G401 (cell line): Measurements from ENCODE around the gene MAGI1. TPM values are rescaled to one million over a fixed set of nuclear protein-coding genes. Genes with fewer than 3 reads are reported as not detected.
"Not testable (repeated sequence)": the region's sequence is repeated elsewhere in the genome, so short reads cannot be mapped to it uniquely, and the experiment has no call there.

ENCODE experiments used
- DNase-seq: peaks from one replicate; pipeline ENCODE4 v3.0.0-alpha.2; 2015; ENCODE audit warnings: low spot score
- in situ Hi-C: cut with HindIII; loops from 2 replicates; pipeline ENCODE4 v1.10.0; 2016; ENCODE audit warnings: low sequenced_read_pairs, mixed read lengths
- total RNA-seq: library from RNA; depleted of rRNA; stranded (reverse); fragments of >200 nt; shearing (Covaris generic); gene quantifications from 2 replicates; pipeline ENCODE4 v1.2.3, GENCODE V29; 2014

The MAGI1 gene
- total RNA-seq, 1 experiment from 2014 or later: 7.7 TPM

DNA sequence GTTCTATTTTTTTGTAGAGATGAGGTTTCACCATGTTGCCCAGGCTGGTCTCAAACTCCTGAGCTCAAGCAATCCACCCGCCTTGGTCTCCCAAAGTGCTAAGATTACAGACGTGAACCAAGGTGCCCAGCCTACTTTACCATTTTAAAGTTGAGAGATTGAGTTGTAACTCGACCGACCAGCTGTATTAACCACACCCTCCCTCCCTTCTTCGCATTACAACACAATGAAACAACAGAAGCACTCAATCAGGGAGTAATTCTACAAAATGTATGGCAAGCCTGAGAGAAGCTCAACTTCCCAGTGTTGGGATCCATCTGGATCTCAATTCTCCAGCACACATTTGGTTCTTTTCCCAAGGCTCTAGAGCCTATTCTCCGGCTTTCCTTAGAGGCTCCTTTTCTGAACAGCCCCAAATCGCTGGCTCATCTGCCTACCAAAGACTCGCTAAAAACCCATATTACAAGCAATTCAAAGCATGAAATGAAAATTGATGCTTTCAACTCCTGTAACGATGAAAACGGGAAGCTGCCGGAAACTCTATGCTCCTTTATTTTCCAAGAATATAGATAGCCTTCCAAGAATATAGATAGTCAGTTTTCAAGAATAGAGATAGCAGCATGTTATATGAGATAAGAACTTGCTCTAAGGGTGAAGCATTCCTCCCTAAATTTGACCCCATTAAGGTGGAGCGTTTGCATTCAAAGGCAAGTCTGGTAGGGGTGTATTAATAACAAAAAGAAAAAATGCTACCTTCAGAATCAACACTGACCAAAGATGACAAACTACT is 450.9 kb downstream of the MAGI1 start:
- in situ Hi-C loops: no loop called here
- DNase-seq: no peak

DNA sequence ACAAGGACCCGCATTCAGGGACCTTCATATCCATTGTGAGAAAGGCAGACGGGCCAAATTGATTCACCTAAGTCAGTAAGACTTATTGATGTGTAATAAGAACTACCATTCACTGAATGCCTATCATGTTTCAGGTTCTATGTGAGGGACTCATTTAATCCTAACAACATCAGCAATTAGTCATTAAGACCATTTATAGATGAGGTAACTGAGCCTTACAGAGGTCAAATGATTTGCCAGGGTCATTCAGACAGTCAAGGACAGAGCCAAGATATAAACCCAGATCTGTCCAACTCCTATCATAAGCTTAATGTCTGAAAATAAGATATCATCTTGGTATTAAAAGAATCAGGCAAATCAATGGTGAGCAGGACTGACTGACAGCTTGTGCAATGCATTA is 453.8 kb downstream of the MAGI1 start:
- no peak for DNase-seq
- in situ Hi-C loops: no loop called here

DNA sequence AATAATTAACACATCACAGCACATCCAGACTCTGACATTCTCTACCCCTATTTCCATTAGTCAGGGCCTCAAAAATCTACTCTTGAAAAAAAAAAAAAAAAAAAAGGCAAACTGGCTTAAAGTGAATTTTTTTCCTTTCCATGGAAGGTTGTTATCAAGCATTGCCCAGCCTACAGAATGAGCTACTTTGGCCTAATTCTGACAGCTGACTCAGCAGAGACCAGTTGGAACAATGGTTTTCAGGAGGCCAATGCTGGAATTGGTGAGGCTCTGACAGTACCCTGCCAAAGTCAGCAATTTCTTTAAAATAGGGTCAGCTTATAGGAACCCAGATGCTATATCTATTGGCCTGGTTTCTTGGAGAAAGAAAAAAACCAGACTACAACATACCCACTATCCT is 454.7 kb downstream of the MAGI1 start:
- in situ Hi-C loops: no loop called here
- DNase-seq: no peak

DNA sequence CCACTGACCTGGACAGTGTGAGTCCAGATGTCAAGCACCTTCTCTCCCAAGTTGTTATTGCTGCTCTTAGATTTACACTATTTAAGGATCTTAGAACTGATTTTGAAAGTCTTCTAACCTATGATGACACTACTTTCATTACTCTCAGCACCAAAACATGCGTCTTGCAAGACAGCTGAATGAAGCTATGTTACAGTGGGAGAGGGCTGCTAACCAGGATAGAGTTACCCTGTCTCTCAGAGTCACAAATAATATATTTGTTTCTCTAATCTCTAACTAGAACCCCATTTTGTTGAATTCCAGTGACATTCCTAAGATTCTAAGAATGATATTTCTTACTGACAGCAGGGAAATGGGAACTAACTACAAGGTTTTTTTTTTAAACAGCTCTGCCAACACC is 455.5 kb downstream of the MAGI1 start:
- DNase-seq: no peak

DNA sequence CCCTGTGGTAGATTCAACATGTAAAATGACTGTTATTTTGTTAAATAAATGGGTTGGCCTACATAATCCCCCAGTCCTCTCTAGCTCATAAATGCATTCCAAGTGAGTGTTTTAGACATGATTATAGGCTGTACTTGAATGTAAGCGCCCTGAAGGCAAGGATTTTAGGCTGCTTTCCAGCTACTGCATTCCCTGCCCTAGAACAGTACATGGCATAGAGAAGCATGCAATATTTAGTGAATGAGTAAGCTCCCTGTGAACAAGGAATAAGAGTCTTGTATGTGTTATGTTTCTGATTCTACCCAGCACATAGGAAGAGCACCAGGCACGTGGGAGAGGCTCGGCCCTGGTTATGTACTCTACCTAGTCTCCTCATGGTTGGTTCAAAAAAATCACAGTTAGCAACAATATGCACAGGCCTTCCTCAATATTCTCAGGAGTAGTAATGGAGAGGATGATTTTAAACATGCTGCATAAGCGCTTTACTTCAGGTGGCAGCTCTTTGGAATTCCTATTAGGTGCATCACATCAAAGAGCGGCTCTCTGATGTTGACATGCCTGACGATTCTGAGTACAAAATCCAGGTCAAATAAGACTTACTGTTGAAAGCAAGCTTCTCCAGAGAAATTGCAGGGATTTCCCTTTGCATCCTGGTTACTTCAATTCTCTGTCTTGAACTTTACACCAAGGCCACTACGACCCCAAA is 456.6 kb downstream of the MAGI1 start:
- no peak for DNase-seq
- in situ Hi-C loops: no loop called here

More for the DNA sequence above, 455.5 kb downstream of the MAGI1 start:
- in situ Hi-C loops: no loop called here

DNA sequence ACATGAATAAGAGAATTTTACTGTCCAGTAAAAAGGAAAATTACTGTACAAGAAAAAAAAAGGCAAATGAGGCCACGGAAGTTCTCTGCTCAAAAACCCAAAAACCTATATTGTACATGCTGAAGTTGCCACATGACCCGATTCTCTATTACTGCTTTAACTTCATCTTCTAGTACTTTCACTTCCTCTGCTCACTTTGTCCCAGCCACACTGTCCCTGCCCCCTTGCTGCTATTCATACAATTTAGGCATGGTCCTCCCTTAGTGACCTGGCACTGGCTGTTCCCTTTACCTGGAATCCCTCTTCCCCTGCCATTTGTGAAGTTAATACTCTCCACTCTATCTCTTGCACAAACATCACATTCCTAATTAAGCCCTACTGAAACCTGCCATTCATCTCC is 457.4 kb downstream of the MAGI1 start:
- no peak for DNase-seq
- in situ Hi-C loops: no loop called here

DNA sequence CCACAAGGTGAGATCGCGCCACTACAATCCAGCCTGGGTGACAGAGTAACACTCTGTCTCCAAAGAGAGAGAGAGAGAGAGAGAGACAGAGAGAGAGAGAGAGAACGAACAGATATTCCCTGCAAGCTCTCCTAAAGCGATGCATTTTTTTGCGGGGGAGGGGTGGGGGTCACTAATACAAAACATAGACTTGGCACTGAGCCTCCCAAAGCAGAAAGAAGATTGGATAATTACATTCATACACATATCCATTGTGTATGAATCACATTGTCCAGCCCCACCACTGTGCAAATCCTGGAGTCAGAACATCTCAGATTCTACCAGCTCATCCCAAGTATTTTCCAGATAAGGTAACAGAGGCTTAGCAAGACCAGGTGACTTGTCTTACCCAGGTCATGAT is 459.9 kb downstream of the MAGI1 start:
- in situ Hi-C loops: no loop called here
- DNase-seq: no peak

DNA sequence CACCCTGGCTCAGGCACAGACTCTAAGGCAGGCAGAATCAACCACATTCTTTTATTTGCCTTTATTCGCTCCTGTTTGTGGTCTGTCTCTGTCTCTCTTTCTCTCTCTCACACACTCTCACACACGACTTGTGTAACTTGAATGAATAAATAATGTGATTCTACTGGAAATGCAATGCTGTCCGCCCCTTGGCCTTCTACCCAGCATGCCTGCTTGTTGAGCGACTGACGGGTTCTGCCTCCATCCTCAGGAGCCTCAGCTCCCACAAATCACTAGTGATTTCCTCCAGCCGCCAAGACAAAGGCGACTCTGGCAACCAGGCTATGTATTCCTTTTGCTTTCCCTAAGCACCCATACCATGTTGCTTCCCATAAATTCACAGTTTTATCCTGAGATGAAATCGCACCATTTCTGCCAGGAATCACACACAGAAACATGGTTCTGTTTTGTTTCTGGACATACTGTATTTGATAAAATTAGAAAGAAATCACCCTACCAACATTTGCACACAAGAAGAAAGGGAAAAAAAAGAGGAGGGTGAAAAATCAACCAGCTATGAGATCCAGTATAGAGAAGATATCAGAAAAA is 460.8 kb downstream of the MAGI1 start:
- no peak for DNase-seq
- in situ Hi-C loops: no loop called here

DNA sequence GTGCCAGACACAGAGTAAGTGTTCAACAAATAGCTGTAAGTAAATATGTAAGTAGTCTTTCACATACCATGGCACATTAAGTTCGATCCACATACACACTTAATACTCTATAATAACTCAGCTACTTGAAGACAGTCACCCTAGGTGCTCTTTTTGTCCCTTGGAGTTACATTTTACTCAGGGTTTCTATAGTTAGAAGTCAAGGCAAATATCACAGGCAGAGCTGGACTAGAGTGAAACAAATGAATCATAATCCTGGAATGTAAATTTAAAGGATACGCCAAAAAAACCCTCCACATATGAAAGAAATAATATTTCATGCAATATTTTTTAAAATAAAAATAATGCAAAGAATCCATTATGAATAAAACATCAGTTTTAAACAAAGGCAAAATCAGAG is 461.8 kb downstream of the MAGI1 start:
- in situ Hi-C loops: no loop called here
- no peak for DNase-seq

DNA sequence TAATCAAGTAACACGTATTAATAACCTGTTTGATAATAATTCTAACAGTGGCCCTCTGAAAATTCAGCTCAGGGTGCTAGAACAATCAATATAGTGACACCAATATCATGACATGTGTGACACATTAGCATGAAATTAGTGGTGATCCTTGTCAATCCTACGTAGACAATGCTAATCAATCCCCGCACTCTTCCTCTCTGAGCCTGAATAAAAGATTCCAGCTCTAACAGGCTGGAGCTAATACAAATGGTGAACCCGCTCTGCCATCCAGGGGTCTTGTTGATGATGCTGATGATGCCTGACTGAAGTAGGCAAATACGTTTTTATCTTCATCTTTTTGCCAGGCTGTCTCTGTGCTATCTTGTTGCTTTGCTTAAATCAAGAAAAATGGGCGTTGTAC is 462.5 kb downstream of the MAGI1 start:
- in situ Hi-C loops: no loop called here

DNA sequence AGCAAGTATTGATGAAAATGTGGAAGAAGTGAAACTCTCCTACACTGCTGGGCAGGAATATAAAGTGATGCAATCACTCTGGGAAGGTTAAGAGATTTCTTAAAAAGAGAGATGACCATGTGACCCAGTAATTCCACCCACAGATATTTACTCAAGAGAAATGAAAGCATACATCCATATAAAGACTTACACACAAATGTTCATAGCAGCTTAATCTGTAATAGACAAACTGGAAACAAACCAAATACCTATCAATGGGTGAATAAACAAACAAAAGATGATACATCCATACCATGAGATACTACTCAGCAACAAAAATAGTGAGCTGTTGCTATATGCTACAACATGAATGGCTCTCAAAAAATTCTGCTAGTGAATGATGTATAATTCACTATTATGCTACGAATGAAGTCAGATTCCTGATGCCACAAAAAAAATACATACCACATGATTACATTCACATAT is 463.3 kb downstream of the MAGI1 start:
- DNase-seq: no peak
- in situ Hi-C loops: no loop called here

More for the DNA sequence above, 462.5 kb downstream of the MAGI1 start:
- DNase-seq: no peak

DNA sequence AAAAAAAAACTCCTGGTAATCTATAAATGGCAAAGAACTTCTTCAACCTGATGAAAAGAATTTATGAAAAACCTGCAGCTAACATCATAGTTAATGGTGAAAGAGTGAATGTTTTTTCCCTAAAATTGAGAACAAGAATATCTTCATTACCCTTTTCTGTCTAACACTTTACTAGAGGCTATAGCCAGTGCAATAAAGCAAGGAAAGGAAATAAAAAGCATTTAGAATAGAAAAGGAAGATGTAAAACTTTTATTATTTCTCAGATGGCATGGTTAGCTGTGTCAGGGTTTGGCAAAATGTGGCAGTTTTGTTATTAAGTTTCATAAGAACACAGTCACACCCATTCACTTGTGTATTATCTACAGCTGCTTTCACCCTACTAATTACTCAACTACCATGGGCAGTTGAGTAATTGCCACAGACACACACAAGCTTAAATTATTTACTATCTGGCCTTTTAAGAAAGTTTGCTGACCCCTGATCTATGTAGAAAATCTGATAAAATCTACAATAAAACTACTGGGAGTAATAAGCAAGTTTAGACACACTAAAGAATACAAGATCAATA is 465.1 kb downstream of the MAGI1 start:
- in situ Hi-C loops: no loop called here
- DNase-seq: no peak

DNA sequence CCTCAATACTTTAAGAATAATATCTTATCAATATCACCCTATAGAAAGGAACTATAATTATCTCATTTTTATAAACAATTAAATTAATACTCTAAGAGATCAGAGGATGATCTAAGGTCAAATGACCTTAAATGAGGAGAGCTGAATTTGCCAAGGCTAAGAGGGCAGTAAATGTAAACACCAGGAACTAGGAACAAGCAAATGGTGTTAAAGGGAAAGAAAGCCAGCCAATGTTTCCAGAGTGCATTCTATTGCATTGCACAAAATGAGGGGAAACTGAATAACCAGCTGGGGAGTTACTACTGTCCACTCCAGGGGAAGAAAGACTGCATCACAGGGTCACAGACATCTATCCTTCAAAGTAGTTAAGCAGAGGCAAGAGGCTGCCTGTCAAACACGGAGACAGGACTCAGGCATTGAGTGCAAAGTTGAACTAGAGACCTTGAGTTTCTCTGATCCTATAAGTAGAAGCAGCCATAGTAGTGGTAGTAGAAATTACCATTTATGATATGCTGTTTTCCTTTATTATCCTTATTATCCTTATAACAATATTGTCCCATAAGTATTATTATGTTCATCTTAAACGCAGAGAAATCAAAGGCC is 466.4 kb downstream of the MAGI1 start:
- in situ Hi-C loops: no loop called here
- no peak for DNase-seq

DNA sequence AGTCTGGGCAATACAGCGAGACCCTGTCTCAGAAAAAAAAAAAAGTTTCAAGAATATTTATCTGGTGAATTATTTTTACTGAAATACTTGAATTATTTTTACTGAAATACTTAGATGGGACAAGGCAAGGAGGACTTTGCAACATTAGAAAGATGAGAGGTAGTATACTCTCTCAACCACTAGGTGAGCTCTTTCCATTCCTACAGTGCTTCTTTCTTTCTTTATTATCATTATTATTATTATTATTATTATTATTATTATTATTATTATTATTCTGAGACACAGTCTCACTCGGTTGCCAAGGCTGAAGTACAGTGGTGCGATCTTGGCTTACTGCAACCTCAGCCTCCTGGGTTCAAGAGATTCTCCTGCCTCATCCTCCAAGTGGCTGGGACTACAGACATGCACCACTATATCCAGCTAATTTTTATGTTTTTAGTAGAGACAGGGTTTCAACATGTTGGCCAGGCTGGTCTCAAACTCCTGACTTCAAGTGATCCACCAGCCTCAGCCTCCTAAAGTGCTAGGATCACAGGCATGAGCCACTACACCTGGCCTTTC is 468.8 kb downstream of the MAGI1 start:
- in situ Hi-C loops: no loop called here
- no peak for DNase-seq

DNA sequence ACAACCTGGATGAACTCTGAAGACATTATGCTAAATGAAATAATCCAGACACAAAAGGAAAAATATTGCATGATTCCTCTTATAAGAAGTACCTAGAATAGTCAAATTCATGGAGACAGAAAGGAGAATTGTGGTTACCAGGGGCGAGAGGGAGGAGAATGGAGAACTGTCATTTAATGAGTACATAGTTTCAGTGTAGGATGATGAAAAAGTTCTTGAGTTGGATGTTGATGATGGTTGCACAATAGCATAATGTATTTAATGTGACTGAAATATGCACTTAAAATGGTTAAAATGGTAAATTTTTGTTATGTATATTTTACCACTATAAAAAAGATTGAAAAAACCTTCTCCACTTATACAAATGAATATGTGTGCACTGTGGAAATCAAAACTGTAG is 469.6 kb downstream of the MAGI1 start:
- in situ Hi-C loops: no loop called here
- no peak for DNase-seq

DNA sequence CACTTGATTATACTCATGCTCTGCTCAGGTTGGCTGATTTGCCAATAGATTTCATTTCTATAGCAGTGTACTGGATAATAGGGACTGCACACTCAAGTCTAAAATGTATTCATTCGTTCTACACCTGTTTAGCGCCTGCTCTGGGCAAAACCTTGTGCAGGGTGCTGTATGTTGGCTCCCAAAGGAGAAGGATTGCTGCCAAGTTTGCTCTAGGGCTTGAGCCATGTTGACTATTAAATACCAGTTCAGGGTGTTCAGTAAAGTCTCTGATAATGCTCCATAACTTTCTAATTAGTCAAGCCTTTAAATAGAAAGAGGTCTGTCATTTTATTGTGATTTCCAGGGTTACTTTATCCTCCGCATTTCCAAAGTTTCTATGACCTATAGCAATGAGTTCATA is 470.2 kb downstream of the MAGI1 start:
- DNase-seq: no peak
- in situ Hi-C loops: no loop called here

DNA sequence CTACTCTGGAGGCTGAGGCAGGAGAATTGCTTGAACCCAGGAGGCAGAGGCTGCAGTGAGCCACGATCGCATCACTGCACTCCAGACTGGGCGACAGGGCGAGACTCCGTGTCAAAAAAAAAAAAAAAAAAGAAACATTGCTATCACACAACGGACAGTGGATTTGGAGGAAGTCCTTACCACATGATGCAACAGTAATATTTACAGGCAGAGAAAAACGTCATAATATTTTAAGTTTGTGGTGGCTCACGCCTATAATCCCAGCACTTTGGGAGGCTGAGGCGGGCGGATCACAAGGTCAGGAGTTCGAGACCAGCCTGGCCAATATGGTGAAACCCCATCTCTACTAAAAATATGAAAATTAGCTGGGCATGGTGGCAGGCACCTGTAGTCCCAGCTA is 473.0 kb downstream of the MAGI1 start:
- DNase-seq, in situ Hi-C loops: not testable (repeated sequence)

DNA sequence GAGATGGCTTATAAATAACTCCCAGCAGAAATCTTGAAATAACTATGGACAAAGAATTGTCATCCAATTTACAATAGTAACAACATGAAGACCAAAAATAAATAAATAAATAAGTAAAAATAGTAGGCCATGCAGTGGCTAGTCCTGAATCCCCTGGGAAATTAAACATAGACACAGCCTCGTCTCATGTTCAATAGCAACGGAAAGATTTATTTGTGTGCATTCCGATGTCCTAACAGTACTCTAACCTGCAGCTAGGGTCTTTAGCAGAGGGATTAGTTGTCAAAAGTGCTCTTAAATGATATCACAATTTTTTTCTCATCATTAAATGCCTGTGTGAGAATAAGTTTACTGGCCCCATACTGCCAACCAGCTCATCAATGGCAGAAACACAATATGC is 474.2 kb downstream of the MAGI1 start:
- DNase-seq: no peak
- in situ Hi-C loops: no loop called here

DNA sequence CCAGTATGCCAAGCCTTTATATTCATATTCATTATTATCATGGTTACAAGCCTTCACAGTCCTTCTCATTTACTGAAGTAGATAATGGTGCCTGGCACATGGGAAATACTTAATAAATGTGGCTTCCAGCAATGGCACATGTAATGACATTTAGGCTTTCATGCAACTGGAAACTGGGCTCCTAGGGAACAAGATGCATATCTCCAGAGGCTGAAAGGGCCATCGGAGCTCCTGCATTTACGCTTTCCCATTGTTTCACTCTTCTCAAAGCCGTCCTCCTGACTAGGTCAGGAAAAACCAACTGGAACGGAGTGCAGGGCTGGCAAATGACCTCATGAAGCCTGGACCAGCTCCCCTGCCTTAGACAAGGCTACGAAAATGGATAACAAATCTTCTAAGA is 474.9 kb downstream of the MAGI1 start:
- DNase-seq: no peak
- in situ Hi-C loops: no loop called here
